HUDEP-2 (cell line): ENCODE measurements around the gene EPN3.

ENCODE experiments used
- DNase-seq, 76 experiments: peaks; one replicate each; lab custom pipeline; 2025; ENCODE audit not compliant: unreplicated experiment in 76 of 76; lab: John Stamatoyannopoulos, UW

The EPN3 gene

GRCh38 chr17:50533720-50534148 is 1.2 kb downstream of the EPN3 start:
- peak in 75 of 76 experiments; percentile 29 to 91 (median 79) for DNase-seq

- peak in 68 of 76 experiments; percentile 17 to 78 (median 60) for DNase-seq
These were observed 1.9 kb downstream of the EPN3 start for GRCh38 chr17:50534222-50534978.

- no peak for DNase-seq
These were observed 2.4 kb downstream of the EPN3 start for GRCh38 chr17:50534979-50535326.

- DNase-seq, result no peak
These were observed 2.9 kb downstream of the EPN3 start for GRCh38 chr17:50535407-50535806.

GRCh38 chr17:50536683-50537646 is 4.4 kb downstream of the EPN3 start:
- DNase-seq, result no peak

- DNase-seq, result no peak
These were observed 5.4 kb downstream of the EPN3 start for GRCh38 chr17:50537721-50538548.

GRCh38 chr17:50538549-50539410 is 6.2 kb downstream of the EPN3 start:
- DNase-seq, result no peak

- peak in 1 of 76 experiments; percentile 13 for DNase-seq
These were observed 7.4 kb downstream of the EPN3 start for GRCh38 chr17:50539762-50540559.

GRCh38 chr17:50540560-50541401 is 8.2 kb downstream of the EPN3 start:
- DNase-seq, result no peak

GRCh38 chr17:50541402-50541715 is 8.8 kb downstream of the EPN3 start:
- DNase-seq, result no peak

- DNase-seq, result peak in 68 of 76 experiments; percentile 14 to 87 (median 68)
These were observed 9.5 kb downstream of the EPN3 start for GRCh38 chr17:50541716-50542688.

GRCh38 chr17:50542795-50543774 is 10.6 kb downstream of the EPN3 start:
- peak in 1 of 76 experiments; percentile 20 for DNase-seq

GRCh38 chr17:50544516-50544915 is 12.0 kb downstream of the EPN3 start:
- no peak for DNase-seq

GRCh38 chr17:50545311-50545710 is 12.8 kb downstream of the EPN3 start:
- no peak for DNase-seq

GRCh38 chr17:50546701-50547034 is 14.1 kb downstream of the EPN3 start:
- DNase-seq, result no peak
